ENCODE results near the gene PKP3.

DNA sequence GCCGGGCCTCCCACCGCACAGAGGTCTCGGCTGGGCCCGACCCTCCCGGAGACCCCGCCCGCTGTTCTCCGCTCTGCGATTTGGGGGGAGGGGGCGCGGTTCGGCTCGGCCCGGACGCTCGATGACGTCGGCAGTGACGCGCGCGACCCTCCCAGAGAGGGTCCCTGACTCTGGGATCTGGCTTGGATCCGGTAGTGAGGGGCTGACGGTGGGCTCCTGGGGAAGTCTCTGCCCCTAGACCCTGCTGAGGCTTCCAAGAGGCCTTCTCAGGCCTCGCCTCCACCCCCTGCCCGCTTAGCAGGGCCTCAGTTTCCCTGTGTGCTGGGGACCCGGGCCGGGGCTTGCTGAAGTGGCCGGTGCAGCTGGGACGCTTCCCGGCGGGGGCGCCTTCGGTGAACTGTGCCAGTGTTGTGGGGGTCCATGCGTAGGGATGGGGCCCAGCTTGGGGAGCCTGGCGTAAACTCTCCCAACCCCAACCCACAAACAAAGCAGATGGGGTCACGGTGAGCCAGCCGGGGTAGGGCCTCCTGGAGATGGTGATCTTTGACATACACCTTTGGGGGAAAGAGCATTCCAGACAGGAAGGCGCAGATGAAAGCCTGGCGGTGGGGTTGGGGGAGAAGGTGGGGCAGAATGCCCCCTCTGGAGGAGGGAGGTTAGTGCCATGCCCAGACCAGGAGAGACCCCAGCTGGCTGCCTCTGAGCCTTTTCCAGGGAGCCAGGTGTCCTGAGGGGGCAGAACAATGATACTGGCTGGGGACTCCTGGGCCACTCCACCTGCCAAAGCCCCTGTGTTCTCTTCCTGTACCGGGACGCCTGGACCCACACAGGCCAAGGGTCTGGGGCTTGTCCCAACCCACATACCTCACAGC, 23.7 kb upstream of the PKP3 start:
- TF ChIP-seq, protein P1, sequence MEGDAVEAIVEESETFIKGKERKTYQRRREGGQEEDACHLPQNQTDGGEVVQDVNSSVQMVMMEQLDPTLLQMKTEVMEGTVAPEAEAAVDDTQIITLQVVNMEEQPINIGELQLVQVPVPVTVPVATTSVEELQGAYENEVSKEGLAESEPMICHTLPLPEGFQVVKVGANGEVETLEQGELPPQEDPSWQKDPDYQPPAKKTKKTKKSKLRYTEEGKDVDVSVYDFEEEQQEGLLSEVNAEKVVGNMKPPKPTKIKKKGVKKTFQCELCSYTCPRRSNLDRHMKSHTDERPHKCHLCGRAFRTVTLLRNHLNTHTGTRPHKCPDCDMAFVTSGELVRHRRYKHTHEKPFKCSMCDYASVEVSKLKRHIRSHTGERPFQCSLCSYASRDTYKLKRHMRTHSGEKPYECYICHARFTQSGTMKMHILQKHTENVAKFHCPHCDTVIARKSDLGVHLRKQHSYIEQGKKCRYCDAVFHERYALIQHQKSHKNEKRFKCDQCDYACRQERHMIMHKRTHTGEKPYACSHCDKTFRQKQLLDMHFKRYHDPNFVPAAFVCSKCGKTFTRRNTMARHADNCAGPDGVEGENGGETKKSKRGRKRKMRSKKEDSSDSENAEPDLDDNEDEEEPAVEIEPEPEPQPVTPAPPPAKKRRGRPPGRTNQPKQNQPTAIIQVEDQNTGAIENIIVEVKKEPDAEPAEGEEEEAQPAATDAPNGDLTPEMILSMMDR (IDR thresholded peaks at IDR 0.05): no peak
- no peak for TF ChIP-seq EZH2 (IDR thresholded peaks at IDR 0.05; ENCODE audit: borderline replicate concordance, insufficient read depth, low read depth, low read length, poor library complexity, severe bottlenecking)
